SJSA1 (cell line): Measurements from ENCODE around the gene VPS54. TPM values are rescaled to one million over a fixed set of nuclear protein-coding genes. Genes with fewer than 3 reads are reported as not detected.
"Not testable (repeated sequence)": the region's sequence is repeated elsewhere in the genome, so short reads cannot be mapped to it uniquely, and the experiment has no call there.

ENCODE experiments used
- DNase-seq, 2 experiments: peaks; one replicate each; pipeline ENCODE4 v3.0.0-alpha.2; 2015 to 2020; ENCODE audit warnings: low spot score in 2 of 2, low read depth in 1 of 2
- H3K27ac ChIP-seq: fragments of 250-450 bp; sonication (Bioruptor Pico); 2 replicates; pipeline ENCODE4 v1.5.1; 2020; ENCODE audit warnings: mild to moderate bottlenecking, moderate library complexity
- H3K27me3 ChIP-seq: fragments of 250-450 bp; sonication (Bioruptor Pico); replicated peaks from 2 replicates; pipeline ENCODE4 v1.5.1; 2020; ENCODE audit warnings: mild to moderate bottlenecking, moderate library complexity
- H3K36me3 ChIP-seq: fragments of 250-450 bp; sonication (Bioruptor Pico); 2 replicates; pipeline ENCODE4 v1.5.1; 2020; ENCODE audit warnings: mild to moderate bottlenecking
- H3K4me1 ChIP-seq: fragments of 250-450 bp; sonication (Bioruptor Pico); replicated peaks from 2 replicates; pipeline ENCODE4 v1.6.1; 2021; ENCODE audit warnings: mild to moderate bottlenecking
- H3K4me3 ChIP-seq: fragments of 250-450 bp; sonication (Bioruptor Pico); 2 replicates; pipeline ENCODE4 v1.5.1; 2020; ENCODE audit warnings: mild to moderate bottlenecking
- H3K9me3 ChIP-seq: fragments of 250-450 bp; sonication (Bioruptor Pico); replicated peaks from 2 replicates; pipeline ENCODE4 v1.5.1; 2020; ENCODE audit warnings: mild to moderate bottlenecking
- total RNA-seq: library from RNA; depleted of rRNA; stranded (reverse); fragments of >200 nt; shearing (Covaris generic); gene quantifications from 2 replicates; pipeline ENCODE4 v1.2.3, GENCODE V29; 2014

VPS54 gene
- total RNA-seq, 1 experiment from 2014 or later: 32.8 TPM

DNA sequence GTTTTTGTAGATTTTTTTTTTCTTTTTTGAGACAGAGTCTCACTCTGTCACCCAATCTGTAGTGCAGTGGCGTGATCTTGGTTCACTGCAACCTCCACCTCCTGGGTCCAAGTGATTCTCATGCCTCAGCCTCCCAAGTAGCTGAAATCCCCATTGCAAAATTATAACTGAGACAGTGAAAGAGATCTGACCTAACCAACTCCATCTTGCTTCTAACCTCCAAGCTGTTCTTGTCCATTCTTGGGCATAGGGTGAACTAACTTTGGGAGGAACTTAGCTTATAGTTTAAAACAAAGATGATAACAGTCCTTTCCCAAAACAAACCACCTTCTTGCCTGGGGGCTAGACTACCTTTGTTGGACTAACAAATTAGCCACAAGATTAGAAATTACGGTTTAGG, 44.2 kb downstream of the VPS54 start:
- not testable (repeated sequence) for H3K4me3 ChIP-seq, H3K9me3 ChIP-seq, H3K4me1 ChIP-seq, H3K27me3 ChIP-seq, DNase-seq, H3K27ac ChIP-seq
- H3K36me3 ChIP-seq: peaks cover 40% of the 10 kb centered on the region

DNA sequence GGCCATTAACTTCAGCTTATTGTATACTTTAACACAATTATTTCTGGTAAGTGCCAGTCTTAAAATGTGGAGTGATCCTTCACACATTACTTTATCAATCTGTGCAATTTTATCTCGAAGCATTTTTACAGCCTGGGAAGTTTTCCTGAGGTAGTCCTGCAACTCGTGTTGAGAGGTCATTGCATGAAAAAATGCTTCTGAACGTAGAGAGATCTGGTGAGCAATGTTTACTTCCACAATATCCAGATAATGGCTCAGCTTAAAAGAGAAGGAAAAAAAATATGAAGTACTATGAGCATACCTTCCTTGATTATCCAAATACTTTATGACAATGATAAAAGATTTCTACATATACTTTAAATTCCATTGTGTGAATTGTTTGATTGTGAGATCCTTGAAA, 57.0 kb downstream of the VPS54 start:
- peaks cover 17% of the 10 kb centered on the region for H3K36me3 ChIP-seq
- no peak overlapping the region for H3K4me3 ChIP-seq
- H3K27ac ChIP-seq: no peak overlapping the region
- no peaks in the 10 kb centered on the region for H3K4me1 ChIP-seq
- no peaks in the 10 kb centered on the region for H3K9me3 ChIP-seq
- no peak for DNase-seq
- no peaks in the 10 kb centered on the region for H3K27me3 ChIP-seq

DNA sequence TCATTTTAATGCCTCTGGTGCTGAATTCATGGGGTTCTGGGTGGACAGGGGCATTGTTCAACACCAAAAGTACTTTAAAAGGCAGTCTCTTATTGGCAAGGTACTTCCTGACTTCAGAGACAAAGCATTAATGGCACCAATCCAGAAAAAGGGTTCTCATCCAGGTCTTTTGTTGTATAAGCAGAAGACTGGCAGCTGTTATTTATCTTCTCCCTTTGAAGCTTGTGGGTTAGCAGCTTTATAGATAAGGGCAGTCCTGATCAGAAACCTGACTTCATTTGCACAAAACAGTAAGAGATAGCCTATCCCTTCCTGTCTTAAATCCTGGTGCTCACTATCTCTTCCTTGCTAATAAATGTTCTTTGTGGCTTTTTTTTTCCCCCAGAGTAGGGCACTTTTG, 68.8 kb downstream of the VPS54 start:
- no peak for DNase-seq
- H3K27me3 ChIP-seq: no peaks in the 10 kb centered on the region
- H3K27ac ChIP-seq: no peak overlapping the region
- H3K4me3 ChIP-seq: no peak overlapping the region
- H3K36me3 ChIP-seq: peaks cover 30% of the 10 kb centered on the region
- H3K4me1 ChIP-seq: no peaks in the 10 kb centered on the region
- no peaks in the 10 kb centered on the region for H3K9me3 ChIP-seq

DNA sequence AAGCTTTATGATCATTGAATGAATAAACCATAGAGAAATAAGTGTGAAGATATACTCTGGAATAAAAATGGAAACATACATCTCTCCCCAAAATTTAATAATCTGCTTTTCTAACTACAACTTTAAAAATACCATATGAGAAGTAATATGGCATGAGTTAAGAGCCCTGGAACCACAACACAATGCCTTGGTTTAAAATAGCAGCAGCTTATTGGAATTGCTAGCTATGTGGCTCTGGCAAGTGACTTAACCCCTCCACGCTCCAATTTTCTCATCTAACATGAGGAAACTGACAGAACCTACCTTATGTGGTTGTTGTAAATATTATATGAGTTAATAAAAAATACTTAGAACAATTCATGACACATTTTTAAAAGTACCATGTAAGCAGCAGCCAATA, 76.4 kb downstream of the VPS54 start:
- no peak for DNase-seq
- Histone ChIP-seq H3K4me1 (no peaks in the 10 kb centered on the region), H3K9me3 (no peaks in the 10 kb centered on the region), H3K4me3 (no peak overlapping the region), H3K27ac (no peak overlapping the region), H3K27me3 (no peaks in the 10 kb centered on the region), H3K36me3 (peaks cover 34% of the 10 kb centered on the region)

DNA sequence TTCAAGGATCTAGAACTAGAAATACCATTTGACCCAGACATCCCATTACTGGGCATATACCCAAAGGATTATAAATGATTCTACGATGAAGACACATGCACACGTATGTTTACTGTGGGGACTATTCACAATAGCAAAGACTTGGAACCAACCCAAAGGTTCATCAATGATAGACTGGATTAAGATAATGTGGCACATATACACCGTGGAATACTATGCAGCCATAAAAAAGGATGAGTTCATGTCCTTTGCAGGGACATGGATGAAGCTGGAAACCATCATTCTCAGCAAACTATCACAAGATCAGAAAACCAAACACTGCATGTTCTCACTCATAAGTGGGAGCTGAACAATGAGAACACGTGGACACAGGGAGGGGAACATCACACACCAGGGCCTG, 87.1 kb downstream of the VPS54 start:
- not testable (repeated sequence) for DNase-seq, H3K4me1 ChIP-seq

DNA sequence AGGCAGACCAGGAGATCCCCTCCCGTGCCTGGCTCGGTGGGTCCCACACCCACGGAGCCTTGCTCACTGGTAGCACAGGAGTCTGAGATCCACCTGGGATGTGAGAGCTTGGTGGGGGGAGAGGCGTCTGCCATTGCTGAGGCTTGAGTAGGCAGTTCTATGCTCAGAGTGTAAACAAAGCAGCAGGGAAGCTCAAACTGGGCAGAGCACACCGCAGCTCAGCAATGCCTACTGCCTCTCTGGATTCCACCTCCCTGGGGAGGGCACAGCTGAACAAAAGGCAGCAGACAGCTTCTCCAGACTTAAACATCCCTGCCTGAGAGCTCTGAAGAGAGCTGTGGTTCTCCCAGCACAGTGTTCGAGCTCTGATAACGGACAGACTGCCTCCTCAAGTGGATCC, 92.4 kb downstream of the VPS54 start:
- no peak for DNase-seq

More for the DNA sequence above, 87.1 kb downstream of the VPS54 start:
- not testable (repeated sequence) for H3K27me3 ChIP-seq, H3K9me3 ChIP-seq, H3K27ac ChIP-seq, H3K4me3 ChIP-seq
- peaks cover 13% of the 10 kb centered on the region; the same call in 1 of the 2 replicates for H3K36me3 ChIP-seq

DNA sequence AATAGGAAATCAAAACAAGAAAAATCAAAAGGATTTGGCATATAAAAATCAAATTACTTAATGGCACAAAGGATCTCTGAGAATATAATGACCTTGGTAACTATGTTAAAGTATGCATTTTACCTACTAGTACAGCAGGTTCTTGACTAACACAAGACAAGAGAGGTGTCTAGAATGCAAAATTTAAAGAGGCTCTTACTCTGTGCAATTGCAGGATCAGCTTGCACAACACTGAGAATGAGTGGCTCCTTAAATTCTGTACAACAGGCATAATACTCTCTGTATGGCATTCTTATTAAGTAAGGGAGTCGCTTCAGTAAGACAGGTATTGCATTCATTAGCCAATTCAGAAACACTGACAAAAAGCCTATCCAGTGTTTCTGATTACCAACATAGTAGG, 104.9 kb downstream of the VPS54 start:
- DNase-seq: no peak
- no peak overlapping the region for H3K27ac ChIP-seq
- H3K36me3 ChIP-seq: peaks cover 52% of the 10 kb centered on the region
- no peak overlapping the region for H3K4me3 ChIP-seq
- H3K9me3 ChIP-seq: no peaks in the 10 kb centered on the region
- no peaks in the 10 kb centered on the region for H3K27me3 ChIP-seq
- peaks cover 9% of the 10 kb centered on the region for H3K4me1 ChIP-seq

More for the DNA sequence above, 92.4 kb downstream of the VPS54 start:
- no peaks in the 10 kb centered on the region for H3K9me3 ChIP-seq
- H3K4me1 ChIP-seq: no peaks in the 10 kb centered on the region
- H3K4me3 ChIP-seq: no peak overlapping the region
- H3K27ac ChIP-seq: no peak overlapping the region
- H3K27me3 ChIP-seq: no peaks in the 10 kb centered on the region
- H3K36me3 ChIP-seq: peaks cover 11% of the 10 kb centered on the region; the same call in 1 of the 2 replicates

DNA sequence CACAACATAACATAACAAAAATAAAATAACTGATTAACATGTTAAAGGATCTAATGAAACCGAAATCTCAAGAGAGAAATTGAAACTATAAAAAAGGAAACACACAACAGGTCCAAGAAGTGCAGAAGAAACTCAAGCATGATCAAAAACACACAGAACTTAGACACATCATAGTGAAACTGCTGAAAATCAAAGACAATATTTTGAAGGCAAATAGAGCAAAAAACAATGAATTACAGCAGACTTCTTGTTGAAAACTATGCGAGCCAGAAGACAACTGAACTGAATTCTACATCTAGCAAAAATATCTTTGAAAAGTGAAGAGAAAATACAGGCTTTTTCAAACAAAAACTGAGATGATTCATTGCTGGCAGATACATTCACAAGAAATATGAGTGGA, 116.2 kb downstream of the VPS54 start:
- no peaks in the 10 kb centered on the region for H3K4me1 ChIP-seq
- H3K27ac ChIP-seq: no peak overlapping the region
- H3K36me3 ChIP-seq: peaks cover 53% of the 10 kb centered on the region
- peaks cover 17% of the 10 kb centered on the region for H3K9me3 ChIP-seq
- DNase-seq: no peak
- H3K27me3 ChIP-seq: no peaks in the 10 kb centered on the region
- no peak overlapping the region for H3K4me3 ChIP-seq

DNA sequence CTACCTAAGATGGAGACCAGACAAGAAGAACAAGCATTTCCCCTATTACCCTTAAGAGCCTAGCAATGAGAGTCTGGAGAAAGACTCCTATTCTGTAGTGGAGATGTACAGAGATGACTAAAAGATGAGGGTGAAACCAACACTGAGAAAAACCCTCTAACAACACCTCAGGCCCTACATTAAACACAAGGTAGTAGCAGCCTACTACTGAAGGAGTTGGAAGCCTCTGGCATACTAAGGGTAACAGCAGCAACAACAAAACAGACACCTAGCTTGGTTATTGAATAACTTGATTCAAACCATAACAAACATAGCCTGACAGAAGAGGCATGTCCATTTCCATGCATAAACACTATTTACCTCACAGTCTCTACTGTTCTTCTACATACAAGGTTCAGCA, 117.1 kb downstream of the VPS54 start:
- Histone ChIP-seq H3K27me3 (no peaks in the 10 kb centered on the region), H3K27ac (no peak overlapping the region), H3K4me3 (no peak overlapping the region), H3K36me3 (peaks cover 57% of the 10 kb centered on the region), H3K4me1 (no peaks in the 10 kb centered on the region), H3K9me3 (peaks cover 17% of the 10 kb centered on the region)
- no peak for DNase-seq

DNA sequence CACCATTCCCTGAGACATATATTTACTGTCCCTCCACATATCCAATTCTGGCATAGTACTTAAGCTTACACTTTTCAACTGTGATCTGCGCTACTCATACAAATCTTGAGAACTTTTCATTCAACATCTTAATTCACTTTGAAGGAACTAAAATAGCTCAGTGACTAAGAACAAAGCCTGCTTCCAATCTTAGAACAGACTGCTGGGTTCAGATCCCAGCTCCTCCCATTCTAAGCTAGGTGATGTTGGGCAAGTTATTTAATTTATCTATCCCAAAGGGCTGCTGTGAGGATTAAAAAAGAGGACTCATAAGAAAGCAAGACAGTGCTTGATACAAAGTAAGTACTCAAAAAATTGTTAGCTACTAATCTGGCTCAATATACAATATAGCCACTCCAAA, 119.6 kb downstream of the VPS54 start:
- Histone ChIP-seq H3K9me3 (peaks cover 17% of the 10 kb centered on the region), H3K36me3 (peaks cover 65% of the 10 kb centered on the region)
- DNase-seq: no peak

DNA sequence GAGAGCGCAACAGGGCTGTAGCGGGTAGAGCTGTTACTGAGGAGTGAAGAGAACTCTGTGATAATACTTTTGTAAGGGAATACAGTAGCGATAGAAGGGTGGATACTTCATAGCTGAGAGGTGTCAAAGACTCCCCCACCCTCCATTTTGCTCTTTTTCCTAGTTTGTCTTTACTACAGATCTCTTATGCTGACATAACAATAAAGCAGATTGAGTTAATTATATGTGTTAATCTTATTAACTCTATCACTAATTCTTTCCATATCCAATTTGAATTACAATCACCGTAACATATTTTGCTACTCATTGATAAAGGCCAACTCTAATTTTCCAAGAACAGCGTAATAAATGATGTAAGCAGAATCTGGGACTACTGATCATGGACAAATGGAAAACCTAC, 120.4 kb downstream of the VPS54 start:
- Histone ChIP-seq H3K4me1 (no peaks in the 10 kb centered on the region), H3K27me3 (no peaks in the 10 kb centered on the region), H3K9me3 (peaks cover 17% of the 10 kb centered on the region), H3K4me3 (no peak overlapping the region), H3K36me3 (peaks cover 68% of the 10 kb centered on the region), H3K27ac (no peak overlapping the region)
- DNase-seq: no peak

More for the DNA sequence above, 119.6 kb downstream of the VPS54 start:
- no peak overlapping the region for H3K27ac ChIP-seq
- no peak overlapping the region for H3K4me3 ChIP-seq
- H3K27me3 ChIP-seq: no peaks in the 10 kb centered on the region
- no peaks in the 10 kb centered on the region for H3K4me1 ChIP-seq

DNA sequence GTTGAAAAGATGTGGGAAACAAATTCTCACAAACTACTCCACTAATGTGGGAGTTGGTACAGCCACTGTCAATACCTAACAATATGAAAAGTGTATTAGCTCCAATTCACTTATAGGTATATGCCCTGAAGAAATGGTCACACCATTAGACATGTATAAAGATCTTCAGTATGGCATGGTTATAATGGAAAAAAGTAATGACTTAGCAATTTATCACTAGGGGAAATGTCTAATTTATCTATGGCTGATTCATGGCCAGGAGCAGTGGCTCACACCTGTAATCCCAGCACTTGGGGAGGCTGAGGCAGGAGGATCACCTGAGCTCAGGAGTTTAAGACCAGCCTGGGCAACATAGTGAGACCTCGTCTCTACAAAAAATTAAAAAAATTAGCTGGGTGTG, 125.1 kb downstream of the VPS54 start:
- Histone ChIP-seq H3K36me3 (peaks cover 84% of the 10 kb centered on the region), H3K4me3 (no peak overlapping the region), H3K27me3 (no peaks in the 10 kb centered on the region), H3K4me1 (no peaks in the 10 kb centered on the region), H3K27ac (no peak overlapping the region), H3K9me3 (no peaks in the 10 kb centered on the region)
- no peak for DNase-seq

DNA sequence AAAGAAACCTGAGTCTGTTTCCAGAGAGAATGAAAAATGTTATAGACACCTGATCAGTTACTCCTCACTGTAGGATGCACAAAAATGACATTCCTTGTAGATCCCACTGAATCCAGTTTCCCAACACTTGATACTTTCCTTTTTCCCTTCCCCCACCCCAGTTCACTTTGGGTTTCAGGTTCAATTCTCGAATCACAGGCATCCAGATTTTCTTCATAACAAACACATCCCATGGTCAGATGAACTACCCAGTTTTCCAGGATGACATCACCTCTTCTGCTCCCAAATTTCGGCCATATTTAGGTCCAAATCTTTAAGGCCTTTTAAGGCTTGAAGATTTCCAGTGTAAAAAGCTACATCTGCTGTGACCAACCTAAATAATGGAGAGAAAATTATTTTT, 126.1 kb downstream of the VPS54 start:
- H3K4me1 ChIP-seq: no peaks in the 10 kb centered on the region
- no peak overlapping the region for H3K4me3 ChIP-seq
- H3K36me3 ChIP-seq: peaks cover 87% of the 10 kb centered on the region
- H3K9me3 ChIP-seq: no peaks in the 10 kb centered on the region
- no peak overlapping the region for H3K27ac ChIP-seq
- DNase-seq: no peak
- H3K27me3 ChIP-seq: no peaks in the 10 kb centered on the region

DNA sequence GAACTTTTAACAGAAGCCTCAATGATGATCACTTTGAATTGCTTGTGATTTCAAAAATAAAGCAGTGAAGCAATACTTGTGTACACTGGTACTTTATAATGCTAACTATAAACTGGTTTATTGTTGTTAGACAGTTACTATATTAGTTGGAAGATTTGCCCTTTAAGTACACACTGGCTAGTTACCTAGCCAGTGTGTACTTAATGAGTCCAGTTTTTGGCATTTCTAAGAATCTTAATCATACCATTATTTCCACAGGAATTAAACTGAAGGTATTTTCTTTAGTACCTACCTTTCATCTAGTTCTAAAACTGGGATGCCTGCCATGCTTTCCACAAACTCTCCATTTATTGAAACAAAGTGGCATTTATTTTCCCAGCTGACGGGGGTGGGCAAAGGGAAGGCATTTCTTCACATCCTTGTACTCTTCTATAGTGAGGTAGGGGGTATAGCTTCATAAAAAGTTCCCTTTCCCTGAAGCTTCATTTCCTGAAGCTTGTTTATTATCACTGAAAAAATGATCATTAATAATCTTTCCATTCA, 127.7 kb downstream of the VPS54 start:
- DNase-seq: no peak
- H3K9me3 ChIP-seq: no peaks in the 10 kb centered on the region
- no peaks in the 10 kb centered on the region for H3K4me1 ChIP-seq
- H3K27me3 ChIP-seq: no peaks in the 10 kb centered on the region
- H3K36me3 ChIP-seq: peaks cover 94% of the 10 kb centered on the region
- no peak overlapping the region for H3K27ac ChIP-seq
- H3K4me3 ChIP-seq: no peak overlapping the region

DNA sequence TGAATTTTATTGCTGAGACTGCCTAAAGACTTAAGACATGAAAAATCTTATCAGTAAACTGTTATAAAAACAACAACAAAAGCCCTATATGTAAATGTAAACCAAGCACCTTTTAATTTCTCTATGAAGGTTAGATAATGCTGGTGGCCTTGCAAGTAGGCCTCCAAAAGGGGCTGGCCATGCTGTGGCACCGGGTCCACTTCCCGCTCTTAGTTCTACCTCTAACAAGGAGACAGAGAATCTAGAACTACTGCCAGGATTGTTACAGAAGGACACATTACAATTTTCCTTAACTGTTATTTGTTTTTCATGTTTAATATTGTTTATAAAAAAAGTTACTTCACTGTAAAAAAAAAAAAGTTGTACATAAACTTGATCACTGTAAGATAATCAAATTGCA, 128.6 kb downstream of the VPS54 start:
- Histone ChIP-seq H3K4me3 (no peak overlapping the region), H3K27me3 (no peaks in the 10 kb centered on the region), H3K36me3 (peaks cover 94% of the 10 kb centered on the region), H3K27ac (no peak overlapping the region), H3K9me3 (no peaks in the 10 kb centered on the region), H3K4me1 (no peaks in the 10 kb centered on the region)
- no peak for DNase-seq
